Erythroblast (primary cell): Measurements from ENCODE around the gene DAZAP1.
A peak's percentile ranks its signal among the peaks of the same experiment; 100 is the strongest.

Source experiments
- DNase-seq, 2 experiments: peaks; one replicate each; lab custom pipeline; 2025; lab: John Stamatoyannopoulos, UW
- GATA1 ChIP-seq: IDR thresholded peaks from 2 replicates; pipeline ENCODE4 v1.6.1; 2011; ENCODE audit warnings: low read depth, mild to moderate bottlenecking, control low read depth, low read length, moderate library complexity
- POLR2A ChIP-seq: IDR thresholded peaks from 2 replicates; pipeline ENCODE4 v1.6.1; 2011; ENCODE audit warnings: mild to moderate bottlenecking, low read length

DAZAP1 gene

GRCh38 chr19:1402411-1403070 is 4.8 kb upstream of the DAZAP1 start:
- no peak for DNase-seq
- TF ChIP-seq GATA1 (no peak), POLR2A (no peak)

- TF ChIP-seq GATA1 (no peak), POLR2A (peak; percentile 69)
- DNase-seq = peak; percentile 99 to 100
Observed at GRCh38 chr19:1406774-1407527, 435 bp upstream of the DAZAP1 start.

- peak; percentile 69 to 74 for DNase-seq
- no peak for TF ChIP-seq GATA1
- TF ChIP-seq POLR2A = peak; percentile 35
Observed at GRCh38 chr19:1408300-1409203, 1.2 kb downstream of the DAZAP1 start.

- no peak for DNase-seq
- TF ChIP-seq POLR2A = no peak
- no peak for TF ChIP-seq GATA1
Observed at GRCh38 chr19:1409204-1410005, 2.0 kb downstream of the DAZAP1 start.

- TF ChIP-seq POLR2A (no peak), GATA1 (no peak)
- DNase-seq = no peak
Observed at GRCh38 chr19:1410136-1410786, 2.9 kb downstream of the DAZAP1 start.

GRCh38 chr19:1410789-1411188 is 3.4 kb downstream of the DAZAP1 start:
- TF ChIP-seq POLR2A = no peak
- TF ChIP-seq GATA1 = no peak
- DNase-seq = no peak

- DNase-seq = no peak
- TF ChIP-seq GATA1 = no peak
- TF ChIP-seq POLR2A = no peak
Observed at GRCh38 chr19:1411255-1412191, 4.1 kb downstream of the DAZAP1 start.

GRCh38 chr19:1412323-1412923 is 5.0 kb downstream of the DAZAP1 start:
- TF ChIP-seq GATA1 (no peak), POLR2A (no peak)
- DNase-seq = no peak

GRCh38 chr19:1412995-1413800 is 5.8 kb downstream of the DAZAP1 start:
- DNase-seq = no peak
- TF ChIP-seq POLR2A (no peak), GATA1 (no peak)

- DNase-seq = no peak
- TF ChIP-seq GATA1 = no peak
- no peak for TF ChIP-seq POLR2A
Observed at GRCh38 chr19:1416014-1416841, 8.8 kb downstream of the DAZAP1 start.
